NCI-H2196 treated with DMSO at 0.1 percent for 48 hours (cell line): ENCODE measurements around the gene CEACAM6.
"Not testable (repeated sequence)": the region's sequence is repeated elsewhere in the genome, so short reads cannot be mapped to it uniquely, and the experiment has no call there.

ENCODE experiments used
- DNase-seq: peaks from one replicate; lab custom pipeline; 2025; ENCODE audit not compliant: unreplicated experiment; lab: John Stamatoyannopoulos, UW

CEACAM6 gene

DNA sequence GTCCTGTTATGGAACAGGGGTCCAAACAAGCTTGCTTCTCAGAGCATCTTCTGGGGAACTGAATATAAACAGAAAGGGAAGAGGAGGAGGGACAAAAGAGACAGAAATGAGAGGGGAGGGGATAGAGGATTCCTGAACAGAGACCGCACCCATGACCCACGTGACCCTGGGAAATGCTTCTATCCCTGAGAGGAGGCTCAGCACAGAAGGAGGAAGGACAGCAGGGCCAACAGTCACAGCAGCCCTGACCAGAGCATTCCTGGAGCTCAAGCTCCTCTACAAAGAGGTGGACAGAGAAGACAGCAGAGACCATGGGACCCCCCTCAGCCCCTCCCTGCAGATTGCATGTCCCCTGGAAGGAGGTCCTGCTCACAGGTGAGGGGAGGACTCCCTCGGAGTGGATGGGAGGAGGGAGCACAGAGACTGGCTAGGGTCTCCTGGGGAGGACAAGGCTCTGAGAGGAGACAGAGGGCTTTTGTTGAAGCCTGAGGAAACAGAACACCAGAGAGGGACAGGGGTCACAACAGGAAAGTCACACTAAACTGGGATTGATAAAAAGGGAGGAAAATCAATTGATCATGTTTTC is at the start of gene CEACAM6:
Gene CEACAM6, plus strand, starts transcription at position 203 of the 586 bp plus-strand sequence. Its CDS starts 109 bp downstream, at position 312.
- no peak for DNase-seq

- DNase-seq = peak; percentile 69
Observed at GRCh38 chr19:41706741-41707501, 48.4 kb upstream of the CEACAM6 start.

DNA sequence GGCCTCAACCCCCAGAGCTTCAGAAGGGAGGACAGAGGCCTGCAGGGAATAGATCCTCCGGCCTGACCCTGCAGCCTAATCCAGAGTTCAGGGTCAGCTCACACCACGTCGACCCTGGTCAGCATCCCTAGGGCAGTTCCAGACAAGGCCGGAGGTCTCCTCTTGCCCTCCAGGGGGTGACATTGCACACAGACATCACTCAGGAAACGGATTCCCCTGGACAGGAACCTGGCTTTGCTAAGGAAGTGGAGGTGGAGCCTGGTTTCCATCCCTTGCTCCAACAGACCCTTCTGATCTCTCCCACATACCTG is 47.9 kb upstream of the CEACAM6 start:
- DNase-seq = no peak

- DNase-seq = no peak
Observed at GRCh38 chr19:41707871-41708371, 47.4 kb upstream of the CEACAM6 start.

GRCh38 chr19:41708481-41708880 is 46.8 kb upstream of the CEACAM6 start, which contains the start of gene CEACAM5:
Gene CEACAM5, plus strand, starts transcription at chr19:41708626. Its CDS starts 106 bp downstream, at chr19:41708732.
- DNase-seq = no peak

GRCh38 chr19:41709516-41709915 is 45.8 kb upstream of the CEACAM6 start:
- DNase-seq = not testable (repeated sequence)

- DNase-seq = no peak
Observed at GRCh38 chr19:41709951-41710645, 45.2 kb upstream of the CEACAM6 start.

DNA sequence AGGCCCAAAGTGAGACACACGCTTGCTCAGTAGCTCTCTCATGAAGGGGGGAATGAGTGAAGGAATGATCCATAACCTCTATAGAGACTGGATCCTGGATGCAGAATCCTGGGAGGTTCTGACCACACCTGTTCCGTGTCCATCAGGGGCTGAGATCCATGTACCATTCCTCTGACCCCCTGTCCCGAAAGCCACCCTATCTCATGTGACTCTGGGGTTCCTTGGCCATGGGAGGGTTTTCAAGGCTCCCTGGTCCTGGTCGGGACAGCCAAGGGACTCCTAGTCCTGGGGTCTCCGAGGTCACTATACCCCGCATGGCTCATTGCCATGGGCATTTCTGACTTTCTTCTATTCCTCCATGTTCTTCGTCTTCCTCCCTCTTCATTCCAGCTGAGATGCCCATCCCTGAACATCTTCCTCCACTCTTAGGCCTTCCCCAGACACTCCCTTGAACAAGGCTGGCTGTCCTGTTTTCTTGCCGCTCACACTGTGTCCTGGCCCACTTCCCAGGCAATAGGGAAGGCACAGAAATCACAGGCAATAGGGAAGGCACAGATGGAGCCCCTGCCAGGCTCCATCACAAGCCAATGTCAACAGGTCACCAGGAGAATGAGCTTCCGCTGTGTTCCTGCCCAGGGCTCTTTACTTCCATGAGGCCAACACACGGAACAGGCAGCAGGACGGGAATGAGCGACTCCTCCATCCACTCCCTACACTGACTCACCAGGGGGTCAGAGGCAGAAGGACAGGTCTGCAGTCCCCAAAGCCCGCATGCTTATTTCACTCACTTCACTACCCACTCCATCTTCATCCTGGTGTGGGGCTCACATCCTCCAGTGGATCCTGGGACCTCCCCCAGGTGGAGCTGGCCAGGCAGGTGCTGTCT is 43.7 kb upstream of the CEACAM6 start:
- DNase-seq = no peak

DNA sequence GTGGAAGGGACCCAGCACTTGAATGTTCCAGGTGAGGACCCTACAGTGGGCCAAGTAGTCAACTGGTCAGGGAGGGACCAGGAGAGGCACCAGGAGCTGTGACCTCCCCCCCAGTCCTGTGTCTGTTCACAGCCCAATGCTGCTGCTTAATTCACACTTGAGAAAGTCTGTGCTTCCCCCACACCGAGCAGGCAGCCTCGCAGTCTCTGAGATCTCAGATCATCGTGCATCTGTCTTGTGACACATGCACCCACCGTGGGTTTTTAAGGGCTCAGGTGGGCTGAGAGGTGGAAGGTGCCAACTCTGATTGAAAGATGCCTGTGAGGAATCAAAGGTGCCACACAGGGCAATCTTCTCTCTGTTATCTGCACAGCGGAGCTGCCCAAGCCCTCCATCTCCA is 40.7 kb upstream of the CEACAM6 start:
- DNase-seq = no peak

DNA sequence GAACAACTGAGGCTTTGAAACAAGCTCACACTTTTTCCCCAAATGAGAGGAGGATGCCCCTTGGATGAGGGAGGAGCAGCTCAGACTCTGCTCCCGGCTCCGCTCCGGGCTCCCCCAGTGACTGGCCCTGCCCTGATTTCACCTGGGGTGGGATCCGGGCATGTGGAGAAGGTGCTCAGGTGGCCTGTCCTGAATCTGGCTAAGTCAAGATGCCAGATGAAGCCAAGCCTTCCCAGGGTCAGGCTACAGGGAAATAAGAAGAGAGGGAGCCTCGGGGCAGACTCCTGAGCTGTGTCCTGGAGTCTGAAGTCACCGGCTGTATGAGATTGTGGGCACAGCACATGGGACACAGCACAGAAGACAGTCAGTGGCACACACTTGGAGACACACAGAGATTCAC is 36.6 kb upstream of the CEACAM6 start:
- no peak for DNase-seq

- DNase-seq = no peak
Observed at GRCh38 chr19:41720103-41720502, 35.2 kb upstream of the CEACAM6 start.

DNA sequence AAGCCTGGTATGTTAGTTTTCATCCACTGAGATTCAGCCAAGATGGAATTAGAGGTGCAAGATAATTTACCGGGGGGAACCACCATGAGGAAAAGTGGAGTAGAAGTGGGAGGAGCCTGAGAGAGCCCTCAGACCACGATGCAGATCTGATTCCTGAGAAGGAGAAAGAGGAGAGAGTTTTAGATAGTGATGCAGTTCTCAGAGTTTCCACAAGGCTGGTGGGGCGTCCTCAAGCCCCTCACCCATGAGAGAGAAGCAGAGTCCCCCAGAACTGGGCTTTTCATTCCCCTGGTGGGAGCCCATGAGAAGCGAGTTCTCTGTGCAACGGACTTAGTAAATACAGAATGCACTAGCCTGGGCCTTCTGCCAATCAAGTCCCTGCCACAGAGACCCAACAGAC is 28.8 kb upstream of the CEACAM6 start:
- DNase-seq = no peak

DNA sequence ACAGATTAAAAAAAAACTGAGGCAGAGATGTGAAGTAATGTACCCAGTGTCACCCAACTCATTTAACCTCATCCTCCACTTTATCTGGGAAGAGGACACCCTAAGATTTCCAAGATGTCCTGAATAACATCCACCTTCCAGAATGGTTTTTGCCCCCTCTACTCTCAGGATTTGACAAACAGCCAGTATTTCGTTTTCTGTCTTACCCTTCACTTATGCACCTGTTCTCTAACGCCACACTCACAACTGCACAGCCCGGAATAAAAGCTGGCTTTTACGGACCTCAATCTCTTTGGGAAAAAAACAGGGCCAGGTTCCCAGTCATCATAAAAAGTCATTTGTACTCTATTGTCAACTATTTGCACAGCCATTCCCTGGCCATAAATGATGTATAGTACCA is 21.2 kb upstream of the CEACAM6 start:
- DNase-seq = no peak

DNA sequence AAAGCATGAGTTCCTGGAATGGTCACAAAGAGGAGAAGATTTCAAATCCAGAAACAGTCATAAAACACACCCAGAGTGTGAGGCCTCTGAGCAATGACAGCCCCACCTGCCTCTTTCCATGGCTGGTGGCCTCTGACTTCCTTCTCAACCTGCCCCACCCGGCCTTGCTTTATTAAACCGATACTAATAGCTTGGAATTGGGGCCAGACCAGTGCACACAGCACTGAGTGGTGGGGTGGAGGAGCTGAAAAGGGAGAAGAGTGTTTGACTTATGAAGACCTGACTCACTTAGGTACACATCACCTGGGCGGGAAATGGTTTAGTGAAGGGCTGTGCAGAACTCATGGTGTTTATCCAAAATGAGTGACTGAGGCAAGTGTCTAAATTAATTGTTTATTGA is 20.7 kb upstream of the CEACAM6 start:
- DNase-seq = peak; percentile 62

DNA sequence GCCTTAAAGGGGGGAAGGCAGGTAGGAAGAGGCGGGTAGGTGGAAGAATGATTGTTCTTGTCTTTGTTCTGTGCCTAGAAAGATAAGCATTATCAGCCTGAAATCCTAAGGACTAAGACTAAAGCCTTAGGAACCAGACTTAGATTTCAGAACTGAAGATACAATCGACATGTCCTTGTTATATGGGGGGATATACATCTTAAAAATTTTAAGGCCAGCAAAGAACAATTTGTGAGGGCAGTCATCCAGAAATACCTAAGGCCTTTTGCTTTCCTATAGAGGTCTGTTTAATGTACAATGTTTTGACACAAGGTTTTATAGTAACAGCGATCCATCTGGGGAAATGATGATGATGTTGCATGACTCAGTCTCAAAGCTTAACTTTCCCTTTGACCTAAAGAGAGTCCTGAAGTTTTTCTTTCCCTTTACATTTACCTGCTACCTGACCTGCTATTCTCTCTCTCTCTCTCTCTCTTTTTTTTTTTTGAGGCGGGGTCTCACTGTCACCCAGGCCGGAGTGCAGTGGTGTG is 20.2 kb upstream of the CEACAM6 start:
- no peak for DNase-seq

DNA sequence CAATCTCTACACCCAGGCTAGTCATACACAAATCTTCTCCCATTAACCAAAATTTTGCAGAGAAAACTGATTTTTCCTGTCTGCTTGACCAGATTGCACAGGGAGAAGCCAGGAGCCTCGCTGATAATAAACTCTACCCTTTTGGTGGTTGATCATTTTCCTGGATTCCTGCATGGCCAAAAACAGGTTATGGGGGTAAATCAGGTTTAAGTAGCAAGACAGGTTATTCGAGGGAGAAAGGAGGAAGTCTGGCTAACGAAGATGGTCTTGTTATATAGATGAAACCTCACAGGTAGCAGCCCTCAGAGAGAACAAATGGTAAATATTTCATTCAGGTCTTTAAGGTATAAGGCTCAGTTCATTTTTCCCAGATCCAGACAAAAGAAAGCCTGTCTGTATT is 16.0 kb upstream of the CEACAM6 start:
- DNase-seq = no peak

DNA sequence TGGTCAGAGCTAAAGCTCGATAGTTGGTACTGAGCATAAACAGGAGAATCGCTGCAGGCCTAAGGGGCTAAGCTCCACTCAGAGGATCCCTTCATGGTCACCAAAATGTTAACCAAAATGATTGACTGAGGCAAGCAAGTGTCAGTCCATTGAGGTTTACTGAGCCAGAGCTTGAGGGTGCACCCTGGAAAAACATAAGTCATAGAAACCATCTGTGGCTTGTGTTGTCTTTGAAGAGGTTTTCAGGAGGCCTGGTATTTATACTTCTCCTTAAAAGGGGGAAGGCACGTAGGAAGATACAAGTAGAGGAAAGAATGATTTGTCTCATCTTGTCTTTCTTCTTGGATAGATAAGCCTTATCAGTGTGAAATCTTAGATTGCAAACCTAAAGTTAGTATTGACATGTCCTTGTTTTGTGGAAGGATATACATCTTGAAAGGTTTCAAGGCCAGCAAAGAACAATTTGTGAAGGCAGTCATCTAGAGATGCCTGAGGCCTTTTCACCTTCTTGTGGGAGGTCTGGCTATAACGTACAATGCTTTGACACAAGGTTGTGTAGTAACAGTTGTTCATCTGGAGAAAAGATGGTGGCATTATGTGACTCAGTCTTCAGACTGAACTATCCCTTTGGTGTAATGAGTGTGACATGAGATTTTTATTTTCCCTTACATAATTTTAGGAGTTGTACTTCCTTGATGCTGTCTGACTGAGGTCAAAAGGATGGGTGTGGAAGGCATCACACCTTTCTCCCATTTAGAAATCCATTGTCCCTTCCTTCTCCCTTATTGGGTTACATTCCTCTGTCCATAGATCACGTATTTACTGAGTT is 14.7 kb upstream of the CEACAM6 start:
- no peak for DNase-seq

- DNase-seq = no peak
Observed at GRCh38 chr19:41741244-41741554, 14.1 kb upstream of the CEACAM6 start.

DNA sequence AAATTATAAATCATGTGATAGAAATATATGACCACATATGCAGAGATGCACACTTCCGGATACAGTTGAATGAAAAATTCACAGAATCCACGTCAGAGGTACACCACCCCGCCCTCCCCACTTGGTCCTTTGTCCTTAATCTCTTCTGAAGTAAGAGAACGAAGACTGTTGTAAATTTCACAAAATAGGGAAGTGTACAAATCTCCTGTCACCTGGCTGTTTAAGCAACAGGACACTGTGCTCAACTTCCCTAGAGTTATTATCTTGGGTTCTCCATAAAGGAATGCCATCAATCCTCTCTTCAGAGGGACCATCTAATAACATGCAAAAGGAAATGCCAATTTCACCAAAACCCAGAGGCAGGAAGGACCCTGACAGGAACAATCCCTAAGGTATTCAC is 10.5 kb upstream of the CEACAM6 start:
- no peak for DNase-seq

GRCh38 chr19:41745756-41746155 is 9.6 kb upstream of the CEACAM6 start:
- no peak for DNase-seq
